GM18505 (cell line): Measurements from ENCODE around the gene PACSIN2.
"Not testable (repeated sequence)": the region's sequence is repeated elsewhere in the genome, so short reads cannot be mapped to it uniquely, and the experiment has no call there.

Source experiments
- ATAC-seq: cut with Tn5 transposase; IDR thresholded peaks from one replicate; pipeline ENCODE4 v1.9.1; 2021; ENCODE audit not compliant: unreplicated experiment
- POLR2A ChIP-seq: IDR thresholded peaks from 4 replicates; pipeline ENCODE4 v1.6.1; 2011; ENCODE audit warnings: borderline replicate concordance; ENCODE audit not compliant: insufficient read depth, insufficient read length; ENCODE audit errors: extremely low read depth

The PACSIN2 gene

DNA sequence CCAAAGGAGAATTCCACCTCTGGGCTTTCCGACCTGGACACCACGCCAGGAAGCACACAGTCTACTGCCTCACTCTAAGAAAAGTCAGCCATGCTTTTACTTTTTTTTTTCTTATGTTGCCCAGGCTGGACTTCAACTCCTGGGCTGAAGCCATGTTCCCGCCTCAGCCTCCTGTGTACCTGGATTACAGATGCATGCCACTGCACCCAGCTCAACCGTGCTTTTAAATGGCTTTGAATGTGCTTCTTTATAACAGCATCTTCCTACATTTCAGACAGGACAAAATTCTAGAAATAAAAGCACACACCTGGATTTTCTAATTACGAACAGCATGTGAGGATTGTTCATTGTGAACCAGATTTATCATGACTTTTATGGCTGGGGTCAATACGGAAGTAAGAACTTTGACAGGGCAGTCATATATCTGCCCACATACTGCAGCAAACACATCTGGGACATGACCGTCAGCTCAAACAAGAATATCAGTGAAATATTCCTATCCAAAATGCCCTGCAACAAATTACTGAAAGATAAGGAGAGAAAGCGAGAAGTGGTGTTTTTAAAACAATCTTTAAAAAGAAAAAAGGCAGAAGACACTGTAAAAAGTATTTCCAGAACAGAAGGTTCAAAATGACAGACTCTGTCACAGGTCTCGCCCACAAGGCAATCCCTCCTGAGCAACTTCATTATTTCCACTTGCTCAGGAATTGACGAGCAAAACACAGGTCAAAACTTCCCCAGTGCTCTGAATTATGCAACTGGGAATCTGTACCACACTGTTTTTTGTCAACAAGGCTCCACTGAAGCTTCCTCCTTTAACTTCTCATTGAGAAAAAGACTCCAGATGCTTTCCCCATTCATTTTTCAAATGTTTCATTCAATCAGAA, 42.1 kb downstream of the PACSIN2 start:
- no peak for TF ChIP-seq POLR2A
- ATAC-seq: no peak

GRCh38 chr22:42971473-42971860, 43.5 kb downstream of the PACSIN2 start:
- ATAC-seq: not testable (repeated sequence)

- no peak for TF ChIP-seq POLR2A
- ATAC-seq: no peak
Observed at GRCh38 chr22:42970029-42970428, 44.9 kb downstream of the PACSIN2 start.

DNA sequence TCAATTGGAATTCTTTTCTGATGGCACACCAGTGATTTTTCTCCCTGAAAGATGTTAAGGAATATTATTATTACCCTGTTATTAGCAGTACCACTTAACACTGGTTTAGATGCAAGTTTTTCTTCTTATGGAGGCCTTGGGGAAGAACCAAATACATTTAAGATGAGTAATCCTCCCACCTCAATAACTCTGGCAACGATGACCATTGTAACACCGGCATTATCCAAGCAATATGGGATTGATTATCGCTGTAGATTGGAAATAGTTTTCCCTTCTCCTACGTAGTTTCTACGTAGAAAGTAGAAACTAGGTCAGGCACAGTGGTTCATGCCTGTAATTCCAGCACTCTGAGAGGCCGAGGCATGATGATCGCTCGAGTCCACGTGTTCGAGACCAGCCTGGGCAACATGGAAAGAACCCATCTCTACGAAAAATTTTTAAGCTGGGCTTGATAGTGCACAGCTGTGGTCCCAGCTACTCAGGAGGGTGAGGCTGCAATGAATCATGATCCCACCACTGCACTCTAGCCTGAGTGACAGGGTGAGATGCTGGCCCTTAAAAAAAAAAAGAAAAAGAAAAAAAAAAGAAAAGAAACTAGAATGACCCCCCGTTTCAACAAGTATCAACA, 45.5 kb downstream of the PACSIN2 start:
- no peak for ATAC-seq
- no peak for TF ChIP-seq POLR2A

DNA sequence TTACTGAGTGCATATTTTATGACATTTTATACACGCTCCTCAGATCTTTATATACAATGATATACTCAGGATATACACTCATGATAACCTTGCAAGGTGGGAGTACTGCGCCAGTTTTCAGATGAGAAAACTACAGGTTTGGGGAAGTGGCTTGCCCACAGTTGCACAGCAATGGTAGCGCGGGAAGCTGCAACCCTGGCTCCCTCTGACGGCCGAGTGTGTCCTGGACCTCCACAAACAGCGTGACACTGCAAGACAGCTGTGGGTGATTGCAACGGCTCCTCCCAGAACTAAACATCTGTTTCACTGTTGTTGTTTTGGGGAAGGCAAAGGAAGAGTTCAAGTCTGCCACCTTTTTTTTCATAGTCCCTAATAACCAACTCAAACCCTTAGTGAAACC, 47.0 kb downstream of the PACSIN2 start:
- ATAC-seq: no peak
- no peak for TF ChIP-seq POLR2A

GRCh38 chr22:42967005-42967404, 47.9 kb downstream of the PACSIN2 start:
- no peak for ATAC-seq
- TF ChIP-seq POLR2A: no peak

- no peak for ATAC-seq
Observed at GRCh38 chr22:42966497-42966896, 48.5 kb downstream of the PACSIN2 start.

DNA sequence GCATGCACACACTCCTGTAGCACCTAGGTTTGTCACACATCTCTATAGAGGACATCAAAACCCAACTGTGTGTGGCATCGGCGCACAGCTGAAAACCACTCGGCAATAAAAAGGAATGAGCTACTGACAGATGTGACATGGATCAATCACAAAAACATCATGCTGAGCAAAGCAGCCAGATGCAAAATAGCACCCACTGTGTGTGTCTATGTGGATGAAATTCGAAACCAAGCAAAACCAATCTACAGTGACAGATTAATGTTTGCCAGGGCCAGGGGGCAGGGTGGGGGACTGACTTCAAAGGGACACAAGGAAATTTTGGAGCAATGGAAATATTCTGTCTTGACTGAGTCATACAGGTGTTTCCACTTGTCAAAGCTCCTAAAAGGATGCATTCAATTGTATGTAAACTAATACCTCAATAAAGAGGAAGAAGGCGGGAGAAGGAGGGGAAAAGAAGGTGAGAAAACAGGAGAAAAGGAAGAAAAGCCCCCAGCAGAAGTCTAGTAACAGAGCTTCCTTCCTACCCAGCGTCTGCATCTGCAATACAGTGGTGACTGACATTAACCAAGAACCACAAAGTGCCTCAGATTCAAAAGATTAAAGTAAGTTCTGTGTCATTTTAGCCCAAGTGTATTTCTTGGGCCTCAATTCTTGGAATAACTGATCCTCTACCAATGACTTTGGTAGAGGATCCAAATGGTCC, 49.8 kb downstream of the PACSIN2 start:
- no peak for TF ChIP-seq POLR2A
- ATAC-seq: no peak

More at GRCh38 chr22:42966497-42966896, 48.5 kb downstream of the PACSIN2 start:
- no peak for TF ChIP-seq POLR2A

- no peak for ATAC-seq
- no peak for TF ChIP-seq POLR2A
Observed at GRCh38 chr22:42963231-42963595, 51.7 kb downstream of the PACSIN2 start.

DNA sequence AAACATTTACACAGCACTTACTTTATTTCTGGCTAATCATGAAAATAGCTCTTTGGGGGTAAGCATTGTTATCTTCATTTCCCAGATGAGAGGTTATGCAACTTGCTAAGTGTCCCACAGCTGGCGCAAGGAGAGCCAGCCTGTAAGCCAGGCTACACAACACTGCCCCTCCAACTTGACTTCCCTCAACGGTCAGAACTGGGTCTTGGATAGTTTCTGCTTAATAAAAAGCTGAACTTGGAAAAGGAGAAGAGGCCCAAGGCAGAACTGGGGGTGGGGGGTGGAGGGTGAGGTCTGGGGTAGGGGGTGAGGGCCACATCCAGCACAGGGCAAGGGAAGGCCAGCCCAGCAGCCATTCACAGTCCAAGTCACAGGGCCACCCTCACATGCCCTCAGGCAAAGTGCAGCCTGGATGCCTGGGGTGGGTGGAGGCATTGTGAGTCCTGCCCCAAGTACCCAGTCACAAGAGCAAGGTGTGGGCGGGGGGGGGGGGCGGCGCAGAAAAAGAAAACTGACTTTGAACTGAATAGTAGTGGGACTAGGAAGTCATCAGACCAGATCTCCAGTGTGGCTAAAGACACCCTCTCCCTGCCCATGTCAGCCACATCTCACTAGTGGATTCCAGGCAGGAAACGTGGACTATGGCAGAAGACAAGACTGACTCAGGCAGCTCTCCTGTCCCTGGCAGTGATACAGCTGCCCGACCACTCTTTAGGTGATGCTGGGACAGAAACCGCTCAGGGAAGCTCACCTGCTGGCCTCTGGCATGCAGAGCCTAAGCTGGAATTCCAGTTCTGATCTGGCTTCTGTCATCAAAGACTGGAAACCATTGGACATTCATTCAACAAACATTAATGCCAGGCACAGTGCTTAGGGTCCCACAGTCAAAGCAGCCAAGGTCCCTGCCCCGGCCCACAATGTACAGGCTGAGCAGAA, 52.4 kb downstream of the PACSIN2 start:
- TF ChIP-seq POLR2A: no peak
- ATAC-seq: no peak

- no peak for ATAC-seq
- TF ChIP-seq POLR2A: no peak
Observed at GRCh38 chr22:42961810-42962209, 53.1 kb downstream of the PACSIN2 start.

- not testable (repeated sequence) for ATAC-seq
Observed at GRCh38 chr22:42961400-42961690, 53.6 kb downstream of the PACSIN2 start.
